ENCODE measurements around the gene IBA57.

The IBA57 gene

DNA sequence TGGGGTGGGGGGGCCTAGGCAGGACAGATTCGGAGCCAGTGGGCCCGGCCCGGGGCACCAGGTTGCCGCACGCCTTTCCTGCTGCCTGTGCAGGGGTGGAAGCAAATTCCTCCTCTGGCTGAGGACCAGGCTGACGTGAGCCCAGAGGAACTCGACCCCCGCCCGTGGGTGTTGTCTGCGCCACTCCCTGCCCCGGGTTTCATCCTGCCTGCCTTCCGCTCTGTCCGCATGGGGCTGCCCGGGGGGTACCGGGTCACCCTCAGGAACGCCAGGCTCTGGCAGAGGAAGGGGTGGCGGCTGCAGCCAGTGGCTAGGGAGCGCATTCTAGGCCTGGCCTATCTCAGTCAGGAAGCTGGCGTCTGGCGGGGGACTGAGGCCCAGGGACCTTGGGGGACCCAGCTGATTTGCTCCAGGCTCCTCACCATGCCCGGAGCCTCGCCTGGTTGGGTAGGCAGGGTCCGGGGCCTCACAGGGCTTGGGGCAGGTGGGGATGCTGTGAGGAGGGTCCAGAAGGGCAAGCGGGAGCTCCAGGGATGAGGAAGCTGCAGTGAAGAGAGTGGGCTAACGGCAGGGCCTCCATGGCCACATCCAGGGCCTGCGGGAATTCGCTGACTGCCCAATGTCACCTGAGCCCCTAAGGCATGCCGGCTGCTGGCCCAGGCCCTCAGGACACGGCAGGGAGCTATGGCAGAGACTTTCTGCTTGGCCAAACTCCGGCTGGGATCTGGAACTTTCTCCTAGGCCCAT lies 2.4 kb upstream of the IBA57 start:
- TF ChIP-seq CTCF (IDR thresholded peaks at IDR 0.05; ENCODE audit: control extremely low read depth, extremely low read depth, low read depth, missing control alignments), result no peak
- no peak for DNase-seq (ENCODE audit: extremely low spot score)
- ChIA-PET CTCF (interaction anchor here (3.2 to 6.1 kb wide), 3 partner anchors 9 to 33 kb away, joined by 13 to 54 read pairs (median 41); no protein-coding TSS in a partner anchor), POLR2A (no interaction called here)

GRCh38 chr1:228163776-228164519 lies 1.7 kb upstream of the IBA57 start:
- ChIA-PET CTCF (interaction anchor here (1.1 to 6.1 kb wide), 7 partner anchors 10 to 54 kb away, joined by 3 to 54 read pairs (median 13); partner anchors contain the start of genes GUK1 and MRPL55), POLR2A (no interaction called here)
- DNase-seq (ENCODE audit: extremely low spot score), result no peak
- TF ChIP-seq CTCF (IDR thresholded peaks at IDR 0.05; ENCODE audit: control extremely low read depth, extremely low read depth, low read depth, missing control alignments), result no peak

- ChIA-PET POLR2A (interaction anchor here (1.5 kb wide), 1 partner anchor 12 kb away, joined by 8 read pairs; no protein-coding TSS in a partner anchor), CTCF (interaction anchor here (0.6 to 6.1 kb wide), 25 partner anchors 8 to 351 kb away, joined by 3 to 54 read pairs (median 5); partner anchors contain the start of genes GJC2, GUK1 and MRPL55)
- no peak for DNase-seq (ENCODE audit: extremely low spot score)
- no peak for TF ChIP-seq CTCF (IDR thresholded peaks at IDR 0.05; ENCODE audit: control extremely low read depth, extremely low read depth, low read depth, missing control alignments)
Measured at GRCh38 chr1:228164561-228165371, 838 bp upstream of the IBA57 start.

DNA sequence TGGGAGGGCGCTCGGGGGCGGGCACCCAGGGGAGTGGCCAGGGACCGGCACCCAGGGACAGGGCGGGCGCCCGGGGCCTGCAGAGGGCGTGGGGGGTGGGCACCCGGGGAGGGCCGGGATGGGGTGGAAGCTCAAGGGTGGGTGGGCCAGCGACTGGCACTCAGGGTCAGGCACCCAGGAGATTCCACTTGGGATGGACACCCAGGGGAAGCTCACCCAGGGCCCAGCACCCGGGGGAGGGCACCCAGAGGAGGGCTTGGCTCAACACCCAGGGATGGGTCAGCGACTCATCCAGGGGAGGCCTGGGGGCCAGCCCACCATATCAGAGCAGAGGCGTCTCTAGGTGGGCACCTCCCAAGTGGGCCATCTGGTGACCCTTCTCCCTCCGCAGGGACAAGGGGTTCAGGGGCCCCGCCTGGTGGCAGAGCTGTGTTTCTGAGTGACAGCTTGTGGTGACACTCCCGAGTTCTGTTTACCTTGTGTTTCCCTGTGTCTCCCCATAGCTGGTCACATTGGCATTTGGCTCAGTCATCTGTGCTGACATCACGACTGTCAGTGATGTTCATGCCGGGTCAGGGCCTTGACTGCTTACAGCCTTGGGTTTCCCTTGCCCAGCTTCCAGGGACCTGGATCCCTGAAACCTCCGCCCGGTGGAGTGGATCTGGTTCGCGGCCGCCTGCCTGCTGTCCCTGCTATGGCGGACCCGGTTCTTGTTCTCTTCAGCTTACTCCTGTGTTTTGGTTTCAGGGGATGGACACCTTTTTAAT lies 749 bp downstream of the IBA57 start:
- POLR2A ChIA-PET, result interaction anchor here (0.5 to 1.4 kb wide), 2 partner anchors 75 to 1465 kb away, joined by 3 to 8 read pairs; no protein-coding TSS in a partner anchor
- CTCF ChIA-PET, result interaction anchor here (0.8 to 6.1 kb wide), 28 partner anchors 11 to 404 kb away, joined by 3 to 54 read pairs (median 5); partner anchors contain the start of gene MRPL55
- peak; percentile 68 for DNase-seq (ENCODE audit: extremely low spot score)
- peak; percentile 60 for TF ChIP-seq CTCF (IDR thresholded peaks at IDR 0.05; ENCODE audit: control extremely low read depth, extremely low read depth, low read depth, missing control alignments)

GRCh38 chr1:228168563-228169270 lies 3.1 kb downstream of the IBA57 start:
- POLR2A ChIA-PET, result no interaction called here
- no peak for DNase-seq (ENCODE audit: extremely low spot score)
- TF ChIP-seq CTCF (IDR thresholded peaks at IDR 0.05; ENCODE audit: control extremely low read depth, extremely low read depth, low read depth, missing control alignments), result no peak
- CTCF ChIA-PET, result interaction anchor here (0.8 to 6.1 kb wide), 5 partner anchors 17 to 38 kb away, joined by 3 to 54 read pairs (median 3); partner anchors contain the start of gene GUK1
